Limb (tissue), 2 donors: ENCODE data around the gene LTBP1.

Source experiments
- DNase-seq, 2 donors: peaks; one replicate each; pipeline ENCODE4 v3.0.0-alpha.2; 2016; ENCODE audit errors: extremely low spot score in 2 of 2

LTBP1 gene

DNA sequence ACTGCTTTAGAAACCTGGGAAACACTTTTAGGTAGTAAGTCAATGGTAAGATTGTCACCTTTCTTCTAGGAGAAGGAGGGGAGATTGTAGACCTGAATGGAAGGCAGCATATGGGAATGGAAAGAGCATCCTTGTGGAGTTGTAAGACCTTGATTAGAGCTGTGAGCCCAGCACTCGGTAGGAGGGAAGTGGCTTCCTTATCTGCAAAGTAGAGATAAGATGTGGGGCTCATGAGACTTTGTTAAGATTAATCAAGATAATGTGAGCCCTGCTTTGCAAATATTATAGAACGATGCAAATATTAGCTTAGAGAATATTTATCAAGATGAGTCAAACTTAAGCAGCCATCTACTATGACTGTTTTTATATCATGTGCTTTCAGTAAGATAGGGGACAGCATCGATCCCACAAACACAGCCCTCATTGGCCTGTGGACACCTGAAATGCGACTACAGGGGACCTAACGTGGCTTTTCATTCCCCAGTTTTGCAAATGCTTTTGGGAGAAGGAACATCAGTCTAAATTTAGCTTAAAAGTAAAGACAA is 243.7 kb downstream of the LTBP1 start:
- no peak for DNase-seq

DNA sequence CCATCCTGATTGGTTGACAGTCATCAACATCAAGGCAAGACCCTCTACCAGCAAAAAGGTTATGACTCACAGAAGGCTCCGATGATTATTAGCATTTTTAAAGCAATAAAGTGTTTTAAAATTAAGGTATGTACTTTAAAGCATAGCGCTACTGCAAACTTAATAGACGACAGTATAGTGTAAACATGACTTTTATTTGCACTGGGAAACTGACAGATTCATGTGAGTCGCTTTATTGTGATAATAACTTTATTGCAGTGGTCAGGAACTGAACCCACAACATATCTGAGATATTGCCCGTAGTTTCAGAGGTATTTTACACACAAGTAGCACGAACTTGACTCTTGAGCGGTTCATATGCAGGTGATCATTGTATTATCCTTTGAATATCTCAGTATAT is 249.1 kb downstream of the LTBP1 start:
- no peak for DNase-seq

DNA sequence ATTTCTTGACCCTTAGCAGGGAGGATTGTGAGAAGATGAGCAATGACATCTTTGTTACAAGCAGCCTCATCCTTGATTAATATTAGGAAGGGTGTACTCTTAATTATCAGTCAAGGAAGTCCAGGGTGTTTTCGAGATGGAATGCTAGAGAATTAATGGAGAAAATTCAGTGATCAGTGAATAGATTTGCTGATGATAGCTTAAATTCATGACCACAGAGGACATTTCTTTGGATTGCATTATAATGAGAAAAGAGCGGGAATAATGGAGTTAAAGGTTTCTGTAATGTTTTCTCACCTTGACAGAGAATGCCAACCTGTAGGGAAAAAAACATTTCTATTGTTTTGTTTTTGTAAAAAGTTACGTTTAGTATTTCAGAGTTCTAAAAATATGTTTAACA is 249.9 kb downstream of the LTBP1 start:
- DNase-seq, result no peak

DNA sequence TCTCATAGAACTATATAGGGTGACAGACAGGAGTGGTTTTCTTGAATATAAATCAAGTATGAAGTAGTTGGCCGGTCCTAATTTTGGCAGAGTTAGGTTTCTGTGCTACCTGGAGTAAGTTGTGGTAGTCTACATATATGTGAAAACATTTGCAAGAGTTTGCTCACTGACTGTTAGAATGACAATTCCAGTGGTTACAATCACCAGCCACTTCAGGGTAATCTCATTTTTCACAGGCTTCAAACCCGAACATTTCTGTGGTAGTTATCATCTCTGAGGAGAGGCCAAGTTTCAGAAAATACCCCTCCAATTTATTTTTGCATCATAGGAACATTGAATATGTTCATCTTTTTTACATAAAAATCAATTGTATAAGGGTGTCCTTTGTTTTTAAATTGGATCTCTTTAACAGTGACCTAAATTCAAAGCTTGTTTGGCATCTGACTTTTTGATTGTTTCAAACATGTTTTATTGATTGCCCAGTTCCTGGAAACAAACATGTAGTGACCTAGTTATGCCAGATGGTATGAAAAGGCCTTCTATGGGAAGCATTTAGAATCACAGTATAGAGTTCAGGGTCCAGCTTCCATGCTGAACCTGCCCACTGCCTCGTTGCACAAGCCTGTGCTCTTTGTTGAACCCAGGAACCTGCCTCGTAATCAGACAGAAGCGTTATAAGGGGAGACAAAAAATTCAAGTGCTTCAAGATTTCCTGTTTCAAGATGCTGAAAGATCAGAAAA is 250.6 kb downstream of the LTBP1 start:
- no peak for DNase-seq

DNA sequence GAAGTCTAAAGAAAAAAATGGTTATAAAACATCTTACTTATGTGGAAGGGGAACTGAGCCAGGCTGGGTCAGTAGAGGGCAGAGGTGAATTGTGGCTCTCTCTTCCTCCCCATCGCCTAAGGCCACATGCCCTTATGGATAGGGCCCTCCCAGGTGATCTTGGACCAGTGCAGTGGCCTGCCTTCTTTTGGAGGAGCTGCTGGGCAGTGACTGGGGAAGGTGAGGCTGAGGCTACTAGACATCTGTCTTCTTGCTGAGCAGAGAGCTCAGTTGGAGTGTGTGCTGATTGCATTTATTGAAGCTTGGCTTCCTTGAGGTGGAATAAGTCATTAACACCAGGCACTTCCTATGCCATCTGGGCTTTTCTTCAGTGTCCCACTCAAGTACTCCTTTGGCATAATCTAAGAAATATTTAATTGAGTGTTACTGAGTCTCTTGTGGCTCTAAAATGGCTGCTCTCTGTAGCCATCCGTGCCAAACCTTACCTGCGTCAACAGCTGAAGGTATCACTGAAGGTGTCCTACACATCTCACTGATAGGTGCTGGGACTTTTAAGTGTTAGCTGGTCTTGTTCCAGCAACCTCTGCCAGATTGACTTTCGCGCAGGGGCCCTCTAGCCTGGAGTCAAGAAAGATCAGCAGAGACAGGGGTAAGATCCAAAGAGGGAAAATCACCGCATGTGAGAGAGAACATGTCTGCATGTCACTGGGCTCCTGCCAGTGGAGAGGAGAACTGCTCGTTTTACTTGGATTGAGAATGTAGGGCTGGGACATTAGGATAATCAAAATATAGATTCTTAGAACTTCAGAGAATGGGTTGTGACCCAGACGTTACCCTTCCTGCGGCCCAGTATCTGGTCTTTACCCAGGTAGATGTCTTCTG is 256.1 kb downstream of the LTBP1 start:
- DNase-seq, result no peak

DNA sequence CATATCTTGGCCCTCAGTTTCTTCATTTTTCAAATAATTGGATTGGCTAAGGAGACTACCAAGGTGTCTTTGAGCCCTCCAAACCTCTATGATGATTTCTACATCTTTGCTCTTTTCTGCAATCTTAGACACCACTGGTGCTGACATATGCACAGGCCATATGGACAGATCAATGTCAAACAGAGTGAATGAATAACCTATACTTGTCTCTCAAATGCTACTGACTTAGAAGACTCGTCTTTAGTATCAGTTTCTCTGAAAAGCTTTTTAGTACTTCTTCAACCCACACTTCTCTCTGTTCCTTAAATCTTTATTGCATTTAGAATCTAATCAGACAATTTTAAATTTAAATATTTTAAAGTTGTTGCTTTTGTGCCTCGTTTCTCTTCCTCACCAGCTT is 258.2 kb downstream of the LTBP1 start:
- DNase-seq, result no peak

DNA sequence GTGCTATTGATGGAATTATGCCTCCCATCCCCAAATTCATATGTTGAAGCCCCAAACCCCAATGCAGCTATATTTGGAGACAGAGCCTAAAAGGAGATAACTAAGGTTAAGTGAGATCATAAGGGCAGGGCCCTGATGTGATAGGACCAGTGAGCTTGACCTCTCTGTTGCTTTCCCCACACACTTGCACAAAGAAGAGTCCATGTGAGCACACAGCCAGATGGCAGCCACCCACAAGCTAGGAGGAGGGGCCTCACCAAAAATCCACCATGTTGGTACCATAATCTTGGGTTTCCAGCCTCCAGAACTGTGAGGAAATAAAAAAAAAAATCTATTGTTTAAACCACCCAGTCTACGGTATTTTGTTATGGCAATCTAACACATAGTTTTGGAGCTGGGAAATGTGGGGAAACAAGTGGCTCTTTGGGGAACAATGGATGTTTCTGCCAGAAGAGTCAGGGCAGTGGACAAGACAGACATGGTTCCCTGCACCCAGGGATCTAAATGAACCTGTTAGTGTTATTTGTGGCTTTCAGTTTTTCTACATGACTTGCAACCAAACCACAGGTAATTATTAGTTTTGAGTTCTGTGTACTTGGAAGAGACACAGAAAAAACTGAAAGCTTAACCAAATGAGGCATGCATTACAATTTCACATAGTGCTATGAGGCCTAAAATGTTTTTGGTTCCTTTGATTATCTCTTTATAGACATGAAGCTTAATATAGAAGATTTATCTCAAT is 259.1 kb downstream of the LTBP1 start:
- no peak for DNase-seq

DNA sequence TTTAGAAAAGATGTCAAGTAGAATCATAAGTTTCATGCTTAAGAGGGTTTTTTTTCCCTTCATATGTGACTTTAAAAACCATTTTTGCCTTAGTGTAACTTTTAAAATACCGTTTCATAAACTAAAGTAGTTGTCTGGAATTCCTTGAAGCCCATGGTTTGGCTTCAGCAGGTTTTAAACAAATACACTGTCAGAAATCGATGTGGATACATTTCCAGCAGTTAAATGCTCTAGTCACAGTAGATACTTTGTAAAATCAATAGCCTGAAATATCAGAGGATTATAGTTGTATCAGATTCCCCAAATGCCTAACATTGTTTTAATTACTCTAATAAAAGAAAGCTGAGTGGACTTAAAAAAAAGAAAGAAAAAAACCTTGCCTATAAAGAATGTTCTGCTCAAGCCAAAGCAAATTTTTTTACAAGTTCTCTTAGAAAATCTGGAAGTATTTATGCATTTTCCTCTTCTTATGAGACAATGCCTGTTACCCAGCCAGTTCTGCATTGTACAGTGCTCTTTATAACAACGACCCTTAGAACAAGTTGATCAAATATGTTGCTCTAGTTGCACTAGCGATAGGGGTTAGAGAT is 260.5 kb downstream of the LTBP1 start:
- DNase-seq, result peak in 1 of 2 donors; percentile 52

DNA sequence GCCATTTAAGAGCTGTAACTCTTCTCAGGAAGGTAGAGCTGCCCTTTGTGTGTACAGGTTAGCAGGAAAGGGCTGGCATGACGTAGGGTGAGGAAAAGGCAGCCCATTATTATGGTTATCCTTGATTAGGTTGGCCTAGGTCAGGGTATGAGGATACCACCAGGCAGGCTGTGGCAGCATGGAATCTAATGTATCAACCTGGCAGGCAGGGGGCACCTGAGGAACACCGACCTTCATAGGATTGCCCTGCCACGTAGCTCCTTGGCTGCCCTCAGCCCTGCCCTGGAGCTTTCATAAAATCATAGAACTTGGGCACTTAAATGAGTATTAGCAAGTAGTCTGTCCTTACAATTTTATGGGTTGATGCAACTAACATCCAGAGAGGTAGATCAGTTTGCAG is 261.6 kb downstream of the LTBP1 start:
- no peak for DNase-seq

DNA sequence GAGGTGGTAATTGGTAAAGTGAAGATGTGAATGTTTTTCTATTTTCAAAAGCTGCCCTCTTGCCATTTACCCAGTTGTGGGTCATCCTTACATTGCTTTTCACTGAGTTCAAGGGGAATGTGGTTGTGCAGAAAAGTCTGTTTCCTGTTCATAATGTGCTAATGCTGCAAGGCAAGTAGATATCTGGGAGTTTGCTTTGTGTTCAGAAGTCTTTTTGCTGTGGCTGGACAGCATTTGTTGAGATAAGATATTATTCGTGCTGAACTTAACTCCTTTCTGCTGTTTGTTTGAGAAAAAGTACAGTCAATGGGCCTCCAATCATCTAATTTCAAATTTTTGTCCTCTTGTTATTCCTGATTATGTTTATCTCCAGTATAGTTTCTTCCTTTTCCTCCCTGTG is 263.2 kb downstream of the LTBP1 start:
- no peak for DNase-seq

DNA sequence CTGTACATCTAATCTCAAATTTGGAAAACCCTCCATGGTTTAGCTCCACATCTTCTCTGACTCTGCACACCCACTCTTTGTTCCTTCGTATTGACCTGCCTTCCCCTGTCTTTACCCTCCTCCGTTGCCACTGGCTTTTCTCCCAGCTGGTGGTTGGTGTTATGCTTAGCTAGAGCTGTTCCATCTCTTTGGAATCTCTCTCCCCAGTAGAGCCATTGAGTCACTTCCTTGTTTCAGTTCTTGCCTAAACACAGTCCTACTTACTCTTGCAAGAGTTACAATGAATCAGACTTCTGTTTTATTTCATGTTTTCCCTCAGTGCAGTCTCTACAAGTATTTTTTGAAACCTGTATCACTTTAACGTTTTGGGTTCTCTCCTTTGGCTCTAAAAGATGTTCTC is 263.9 kb downstream of the LTBP1 start:
- no peak for DNase-seq

DNA sequence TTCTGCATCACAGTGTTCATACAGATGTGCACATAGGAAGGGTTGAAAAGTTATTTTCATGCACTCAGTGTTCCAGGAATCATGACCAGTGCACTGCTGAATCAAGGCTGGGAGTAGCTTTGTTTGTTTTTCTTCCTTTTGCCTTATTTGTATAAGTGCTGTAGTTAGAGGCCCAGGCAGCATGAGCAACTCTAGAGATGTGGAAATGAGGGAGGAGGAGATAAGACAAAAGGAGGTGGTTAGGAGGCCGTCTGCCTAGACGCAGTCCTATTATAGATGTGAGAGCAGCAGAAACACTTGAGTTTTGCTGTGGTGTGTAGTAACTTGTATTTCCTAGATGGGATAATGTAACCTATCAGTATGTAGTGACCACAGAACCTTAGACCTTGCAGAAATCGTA is 265.4 kb downstream of the LTBP1 start:
- DNase-seq, result no peak

DNA sequence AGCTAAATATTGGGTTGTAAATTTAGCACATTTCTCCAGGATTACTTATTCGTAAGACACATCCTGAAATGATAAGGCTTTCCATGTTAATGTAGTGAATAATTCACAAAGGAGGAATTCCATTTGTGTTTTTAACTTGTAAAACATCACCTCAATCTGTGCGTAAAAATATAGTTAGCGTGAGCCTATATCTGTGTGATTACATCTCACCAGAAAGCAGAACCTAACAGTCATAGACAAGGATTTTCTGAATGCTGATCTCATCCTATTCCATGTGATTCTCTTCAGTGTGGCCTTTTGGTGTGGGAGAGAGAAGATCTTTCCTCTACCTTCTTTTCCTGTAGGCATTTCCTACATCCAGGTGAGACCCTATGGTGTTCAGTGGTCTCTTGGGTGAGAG is 266.5 kb downstream of the LTBP1 start:
- DNase-seq, result no peak

DNA sequence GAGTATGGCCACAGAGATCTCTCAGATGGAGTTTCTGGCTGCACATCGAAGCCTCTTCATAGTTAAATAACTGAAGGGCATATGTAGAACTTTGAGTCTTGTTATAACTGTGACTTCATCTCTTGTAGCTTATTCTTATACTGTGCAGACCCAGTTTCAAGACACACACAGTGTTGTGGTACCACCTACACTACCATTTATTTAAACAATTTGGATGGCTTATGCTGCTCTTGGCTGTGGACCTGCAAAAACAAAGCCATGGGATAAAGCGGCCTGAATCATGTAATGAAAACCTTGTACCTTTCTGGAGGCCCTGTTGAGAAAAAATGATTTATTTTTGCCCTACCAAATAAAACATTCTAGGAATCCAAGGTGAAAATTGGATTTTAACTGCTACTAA is 266.9 kb downstream of the LTBP1 start:
- DNase-seq, result no peak

DNA sequence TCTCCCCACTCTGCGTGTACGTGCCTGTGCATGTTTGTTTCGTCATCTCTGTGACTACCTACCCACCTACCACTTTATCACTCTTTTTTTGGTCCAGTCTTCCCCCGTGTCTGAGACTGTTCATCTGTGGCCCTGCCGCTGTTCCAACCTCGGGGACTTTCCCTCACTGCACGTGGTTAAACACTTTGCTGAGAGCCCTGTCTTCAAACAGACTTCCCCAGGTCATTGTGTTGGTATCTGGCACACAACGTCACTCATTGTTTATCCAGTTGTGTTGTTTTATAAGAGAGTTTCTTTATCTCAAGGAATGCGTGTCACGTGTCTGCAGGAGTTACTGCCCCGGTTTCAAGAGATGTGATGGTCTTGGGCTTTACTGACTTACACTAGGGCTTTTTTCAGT is 267.7 kb downstream of the LTBP1 start:
- DNase-seq, result no peak

DNA sequence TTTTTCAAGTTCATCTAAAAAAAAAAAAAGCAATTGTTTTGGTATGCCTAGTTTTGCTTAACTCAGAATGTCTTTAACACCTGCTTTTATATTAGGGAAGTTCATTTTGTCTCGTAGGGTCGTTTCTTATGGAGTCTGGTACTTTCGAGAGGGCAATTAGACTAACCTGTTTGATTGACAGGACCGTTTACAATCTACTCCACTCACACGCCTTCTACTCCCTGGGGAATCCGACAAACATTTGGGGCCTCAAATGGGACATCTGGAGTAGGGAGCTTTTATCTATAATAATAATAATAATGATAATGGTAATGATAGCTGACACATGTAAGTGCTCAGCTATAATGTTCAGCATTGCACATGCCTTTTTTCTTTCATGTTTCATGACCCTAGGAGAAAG is 268.1 kb downstream of the LTBP1 start:
- DNase-seq, result no peak

DNA sequence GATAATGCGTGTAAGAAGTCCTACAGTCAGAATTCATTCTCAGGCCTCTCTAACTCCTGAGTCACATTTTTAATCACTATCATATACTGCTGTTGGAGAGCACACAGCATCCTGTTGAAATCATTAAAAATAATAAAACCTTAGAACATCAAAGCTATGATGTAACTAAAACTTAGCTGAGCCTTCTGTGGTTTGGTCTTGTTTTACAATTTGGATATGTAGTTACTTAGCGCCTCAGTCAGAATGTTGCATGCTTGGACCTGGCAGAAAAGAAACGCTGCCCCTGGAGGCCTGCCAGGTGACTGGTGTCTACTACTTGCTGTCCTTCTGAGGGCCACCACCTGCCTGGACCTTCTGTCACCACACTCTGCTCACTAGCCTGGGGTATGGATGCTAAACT is 268.5 kb downstream of the LTBP1 start:
- DNase-seq, result no peak

DNA sequence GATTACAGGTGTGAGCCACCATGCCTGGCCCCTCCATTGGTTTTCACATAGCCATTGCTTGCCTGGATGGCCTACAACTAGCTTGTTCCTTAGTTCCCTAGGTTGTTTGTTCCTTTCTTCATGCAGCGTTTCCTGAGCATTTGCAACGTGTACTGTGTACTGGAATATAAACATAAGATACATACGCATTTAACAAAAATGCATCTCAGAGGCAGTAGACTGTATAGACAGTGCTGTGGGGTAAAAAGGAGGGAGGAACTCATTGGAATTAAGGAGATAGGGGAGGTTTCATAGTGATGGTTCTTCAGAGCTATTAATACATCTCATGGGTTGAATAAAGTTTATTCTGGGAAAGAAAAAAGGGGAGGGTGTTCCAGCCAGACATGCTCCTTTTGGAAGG is 269.2 kb downstream of the LTBP1 start:
- DNase-seq, result no peak

DNA sequence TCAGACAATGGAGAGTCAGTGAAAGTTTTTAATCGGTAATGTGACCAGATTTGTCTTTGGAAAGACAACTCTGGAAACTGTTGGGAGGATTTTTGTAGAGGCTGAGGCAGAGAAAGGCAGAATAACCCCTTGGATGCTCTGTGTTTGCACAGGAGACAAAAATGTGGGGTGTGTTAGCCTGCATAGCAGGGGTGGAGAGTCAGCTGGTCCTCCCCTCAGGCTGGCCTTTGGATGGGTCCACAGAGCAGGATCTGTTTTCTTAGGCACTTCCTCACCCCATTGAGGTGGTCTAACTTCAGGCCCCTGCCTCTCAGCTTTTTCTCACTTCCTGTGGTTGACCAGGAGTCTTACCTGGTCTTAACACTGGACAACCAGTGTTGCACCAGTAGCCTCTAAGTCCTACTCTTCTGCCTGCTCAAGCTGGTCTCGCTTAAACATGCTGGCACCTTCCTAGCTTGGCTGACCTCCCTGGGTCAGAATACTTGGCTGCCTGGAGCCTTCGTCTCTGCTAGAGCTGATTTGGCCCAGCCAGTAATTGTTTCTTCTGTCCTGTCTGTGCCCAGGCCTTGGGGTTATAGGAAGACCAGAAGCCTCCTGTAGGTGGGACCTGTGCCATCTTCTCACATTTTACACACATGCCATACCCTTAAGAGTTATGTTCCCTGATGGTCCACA is 269.9 kb downstream of the LTBP1 start:
- DNase-seq, result no peak

DNA sequence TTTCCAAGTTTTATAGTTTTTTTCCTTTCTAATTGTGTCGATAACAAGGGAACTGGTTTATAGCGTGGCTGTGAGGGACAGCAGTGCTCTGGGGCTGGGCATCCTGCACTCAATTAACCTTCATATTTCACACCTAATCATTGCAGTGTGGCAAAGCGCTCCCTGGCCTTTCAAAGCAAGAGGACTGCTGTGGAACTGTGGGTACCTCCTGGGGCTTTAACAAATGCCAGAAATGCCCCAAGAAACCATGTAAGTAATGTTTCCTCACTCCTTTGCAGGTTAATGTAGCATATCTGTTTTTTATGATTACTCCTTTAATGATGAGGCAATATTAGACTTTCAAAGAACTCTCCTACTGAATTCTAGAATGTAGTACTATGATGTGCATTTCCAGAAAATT is 270.7 kb downstream of the LTBP1 start:
- DNase-seq, result no peak

DNA sequence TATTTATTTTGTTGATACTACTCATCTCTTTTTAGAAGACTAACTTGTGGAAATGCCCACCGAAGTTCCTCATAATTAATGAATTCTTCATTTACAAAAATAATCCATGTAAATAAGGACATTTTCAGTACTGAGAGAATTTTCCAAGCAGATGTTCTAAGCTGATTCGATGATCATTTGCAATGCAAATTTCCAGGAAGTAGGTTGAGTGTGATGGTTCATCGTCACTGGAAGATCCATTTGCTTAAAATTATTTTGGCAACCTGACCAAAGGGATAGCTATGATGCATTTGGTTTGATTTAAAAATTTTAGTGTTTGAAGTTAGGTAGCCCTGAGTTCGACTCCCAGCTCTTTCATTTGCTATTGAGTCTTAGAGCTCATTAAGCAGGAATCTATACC is 272.4 kb downstream of the LTBP1 start:
- no peak for DNase-seq
